Parathyroid adenoma (tissue), 2 donors: Measurements from ENCODE around the gene PLCH2.

ENCODE experiments used
- H2AFZ ChIP-seq: fragments of 300-600 bp; sonication (generic); one replicate; pipeline ENCODE4 v1.7.0; 2017; ENCODE audit warnings: antibody characterized with exemption, mild to moderate bottlenecking
- H3K27ac ChIP-seq: fragments of 300-600 bp; sonication (generic); one replicate; pipeline ENCODE4 v1.7.0; 2017
- H3K27me3 ChIP-seq: fragments of 300-600 bp; sonication (generic); one replicate; pipeline ENCODE4 v1.7.0; 2017; ENCODE audit warnings: low read length; ENCODE audit not compliant: control insufficient read depth, insufficient read depth
- H3K36me3 ChIP-seq: fragments of 300-600 bp; sonication (generic); one replicate; pipeline ENCODE4 v1.7.0; 2017; ENCODE audit warnings: low read length; ENCODE audit not compliant: control insufficient read depth, insufficient read depth
- H3K4me1 ChIP-seq: fragments of 300-600 bp; sonication (generic); one replicate; pipeline ENCODE4 v1.7.0; 2017; ENCODE audit warnings: control low read depth
- H3K4me2 ChIP-seq: fragments of 300-600 bp; sonication (generic); one replicate; pipeline ENCODE4 v1.7.0; 2017; ENCODE audit warnings: low read length
- H3K4me3 ChIP-seq: fragments of 300-600 bp; sonication (generic); one replicate; pipeline ENCODE4 v1.7.0; 2017; ENCODE audit warnings: low read depth, low read length
- H3K79me2 ChIP-seq: fragments of 300-600 bp; sonication (generic); one replicate; pipeline ENCODE4 v1.7.0; 2017; ENCODE audit warnings: control low read depth
- H3K9ac ChIP-seq: fragments of 300-600 bp; sonication (generic); one replicate; pipeline ENCODE4 v1.7.0; 2017; ENCODE audit warnings: mild to moderate bottlenecking
- H3K9me3 ChIP-seq: fragments of 300-600 bp; sonication (generic); one replicate; pipeline ENCODE4 v1.7.0; 2017; ENCODE audit warnings: low read length; ENCODE audit not compliant: control insufficient read depth
- CTCF ChIP-seq: fragments of 300-600 bp; sonication (generic); IDR thresholded peaks from one replicate; pipeline ENCODE4 v1.7.0; 2017; ENCODE audit warnings: antibody characterized with exemption, mild to moderate bottlenecking
- donor health status: primary hyperparathyroidism.

The PLCH2 gene

GRCh38 chr1:2488688-2489087, 12.6 kb downstream of the PLCH2 start:
- Histone ChIP-seq H3K9ac (no peak overlapping the region), H3K27me3 (no peaks in the 10 kb centered on the region), H3K4me2 (no peak overlapping the region), H3K4me1 (no peaks in the 10 kb centered on the region), H3K79me2 (no peaks in the 10 kb centered on the region), H3K4me3 (no peak overlapping the region), H3K27ac (no peak overlapping the region), H2AFZ (no peak overlapping the region), H3K9me3 (no peaks in the 10 kb centered on the region), H3K36me3 (no peaks in the 10 kb centered on the region)
- TF ChIP-seq CTCF: no peak

- TF ChIP-seq CTCF: no peak
- no peaks in the 10 kb centered on the region for H3K27me3 ChIP-seq
- no peaks in the 10 kb centered on the region for H3K36me3 ChIP-seq
These were observed 13.5 kb downstream of the PLCH2 start for GRCh38 chr1:2489615-2490014.

GRCh38 chr1:2492091-2492490, 16.0 kb downstream of the PLCH2 start:
- Histone ChIP-seq H3K27ac (no peak overlapping the region), H3K4me1 (no peaks in the 10 kb centered on the region), H3K9ac (no peak overlapping the region), H3K27me3 (no peaks in the 10 kb centered on the region), H3K36me3 (no peaks in the 10 kb centered on the region), H3K4me3 (no peak overlapping the region), H3K79me2 (no peaks in the 10 kb centered on the region), H3K9me3 (no peaks in the 10 kb centered on the region), H2AFZ (no peak overlapping the region), H3K4me2 (no peak overlapping the region)
- TF ChIP-seq CTCF: no peak

More at GRCh38 chr1:2489615-2490014, 13.5 kb downstream of the PLCH2 start:
- Histone ChIP-seq H3K4me2 (no peak overlapping the region), H2AFZ (no peak overlapping the region), H3K79me2 (no peaks in the 10 kb centered on the region), H3K9ac (no peak overlapping the region), H3K9me3 (no peaks in the 10 kb centered on the region), H3K4me3 (no peak overlapping the region), H3K4me1 (no peaks in the 10 kb centered on the region), H3K27ac (no peak overlapping the region)

- TF ChIP-seq CTCF: no peak
- Histone ChIP-seq H3K9ac (no peak overlapping the region), H3K27ac (no peak overlapping the region), H3K4me1 (no peaks in the 10 kb centered on the region), H3K79me2 (no peaks in the 10 kb centered on the region), H3K9me3 (no peaks in the 10 kb centered on the region), H3K4me2 (no peak overlapping the region), H2AFZ (no peak overlapping the region), H3K4me3 (no peak overlapping the region), H3K36me3 (no peaks in the 10 kb centered on the region), H3K27me3 (no peaks in the 10 kb centered on the region)
These were observed 17.1 kb downstream of the PLCH2 start for GRCh38 chr1:2493218-2493617.

GRCh38 chr1:2493691-2494322, 17.7 kb downstream of the PLCH2 start:
- H3K9ac ChIP-seq: no peak overlapping the region

More at GRCh38 chr1:2493691-2494322, 17.7 kb downstream of the PLCH2 start:
- Histone ChIP-seq H3K4me2 (no peak overlapping the region), H3K36me3 (no peaks in the 10 kb centered on the region), H3K4me3 (no peak overlapping the region), H3K79me2 (no peaks in the 10 kb centered on the region), H3K27ac (no peak overlapping the region), H2AFZ (no peak overlapping the region), H3K4me1 (no peaks in the 10 kb centered on the region), H3K9me3 (no peaks in the 10 kb centered on the region), H3K27me3 (no peaks in the 10 kb centered on the region)
- no peak for TF ChIP-seq CTCF
